MG63 (cell line): Measurements from ENCODE around the gene COMTD1. TPM values are rescaled to one million over a fixed set of nuclear protein-coding genes. Genes with fewer than 3 reads are reported as not detected.
A peak's percentile ranks its signal among the peaks of the same experiment; 100 is the strongest.
"Not testable (repeated sequence)": the region's sequence is repeated elsewhere in the genome, so short reads cannot be mapped to it uniquely, and the experiment has no call there.

Experiments used
- DNase-seq: peaks from one replicate; pipeline ENCODE4 v3.0.0-alpha.2; 2020
- H3K27me3 ChIP-seq: fragments of 250-450 bp; sonication (Bioruptor Pico); 2 replicates; pipeline ENCODE4 v1.5.1; 2020; ENCODE audit warnings: mild to moderate bottlenecking, moderate library complexity
- H3K36me3 ChIP-seq: fragments of 250-450 bp; sonication (Bioruptor Pico); 2 replicates; pipeline ENCODE4 v1.5.1; 2020; ENCODE audit warnings: mild to moderate bottlenecking, moderate library complexity
- H3K4me3 ChIP-seq: fragments of 250-450 bp; sonication (Bioruptor Pico); 2 replicates; pipeline ENCODE4 v1.5.1; 2020; ENCODE audit warnings: mild to moderate bottlenecking, moderate library complexity
- H3K9me3 ChIP-seq: fragments of 250-450 bp; sonication (Bioruptor Pico); 2 replicates; pipeline ENCODE4 v1.5.1; 2020; ENCODE audit warnings: mild to moderate bottlenecking, moderate library complexity
- total RNA-seq: library from RNA; depleted of rRNA; stranded (reverse); fragments of >200 nt; shearing (Covaris generic); gene quantifications from 2 replicates; pipeline ENCODE4 v1.2.3, GENCODE V29; 2014; ENCODE audit warnings: low replicate concordance

Gene COMTD1
- total RNA-seq, 1 experiment from 2014 or later = 18.1 TPM

- Histone ChIP-seq H3K9me3 (no peaks in the 10 kb centered on the region), H3K27me3 (no peaks in the 10 kb centered on the region), H3K4me3 (no peak overlapping the region), H3K36me3 (peaks cover 23% of the 10 kb centered on the region)
- peak; percentile 41 for DNase-seq
Measured at GRCh38 chr10:75208181-75208580, 27.6 kb downstream of the COMTD1 start.

- Histone ChIP-seq H3K36me3 (peaks cover 19% of the 10 kb centered on the region), H3K4me3 (no peak overlapping the region), H3K9me3 (no peaks in the 10 kb centered on the region), H3K27me3 (no peaks in the 10 kb centered on the region)
- no peak for DNase-seq
Measured at GRCh38 chr10:75207857-75208144, 28.0 kb downstream of the COMTD1 start.

GRCh38 chr10:75207079-75207856, 28.5 kb downstream of the COMTD1 start:
- Histone ChIP-seq H3K27me3 (no peaks in the 10 kb centered on the region), H3K36me3 (peaks cover 14% of the 10 kb centered on the region), H3K4me3 (no peak overlapping the region), H3K9me3 (no peaks in the 10 kb centered on the region)
- no peak for DNase-seq

- not testable (repeated sequence) for H3K4me3 ChIP-seq, H3K9me3 ChIP-seq, H3K36me3 ChIP-seq, DNase-seq, H3K27me3 ChIP-seq
Measured at GRCh38 chr10:75206638-75207037, 29.1 kb downstream of the COMTD1 start.

- Histone ChIP-seq H3K36me3 (peaks cover under 1% of the 10 kb centered on the region), H3K4me3 (no peak overlapping the region), H3K27me3 (no peaks in the 10 kb centered on the region), H3K9me3 (no peaks in the 10 kb centered on the region)
- DNase-seq = no peak
Measured at GRCh38 chr10:75205908-75206307, 29.8 kb downstream of the COMTD1 start.

- DNase-seq = no peak
- H3K27me3 ChIP-seq = no peaks in the 10 kb centered on the region
- no peaks in the 10 kb centered on the region for H3K9me3 ChIP-seq
- no peaks in the 10 kb centered on the region for H3K36me3 ChIP-seq
- H3K4me3 ChIP-seq = no peak overlapping the region
Measured at GRCh38 chr10:75203724-75204123, 32.0 kb downstream of the COMTD1 start.

GRCh38 chr10:75203046-75203620, 32.6 kb downstream of the COMTD1 start:
- H3K9me3 ChIP-seq, H3K4me3 ChIP-seq, H3K36me3 ChIP-seq, H3K27me3 ChIP-seq: not testable (repeated sequence)
- DNase-seq = peak; percentile 28

GRCh38 chr10:75202321-75203045, 33.3 kb downstream of the COMTD1 start:
- H3K27me3 ChIP-seq = no peaks in the 10 kb centered on the region
- no peaks in the 10 kb centered on the region for H3K36me3 ChIP-seq
- H3K4me3 ChIP-seq = no peak overlapping the region
- DNase-seq = peak; percentile 94
- no peaks in the 10 kb centered on the region for H3K9me3 ChIP-seq

- no peaks in the 10 kb centered on the region for H3K27me3 ChIP-seq
- H3K9me3 ChIP-seq = no peaks in the 10 kb centered on the region
- H3K36me3 ChIP-seq = no peaks in the 10 kb centered on the region
- H3K4me3 ChIP-seq = no peak overlapping the region
- DNase-seq = no peak
Measured at GRCh38 chr10:75201793-75202307, 33.9 kb downstream of the COMTD1 start.

- not testable (repeated sequence) for H3K27me3 ChIP-seq, H3K9me3 ChIP-seq, H3K36me3 ChIP-seq, DNase-seq, H3K4me3 ChIP-seq
Measured at GRCh38 chr10:75199949-75200348, 35.8 kb downstream of the COMTD1 start.

- H3K4me3 ChIP-seq = no peak overlapping the region
- H3K27me3 ChIP-seq = no peaks in the 10 kb centered on the region
- no peaks in the 10 kb centered on the region for H3K9me3 ChIP-seq
- no peaks in the 10 kb centered on the region for H3K36me3 ChIP-seq
- DNase-seq = no peak
Measured at GRCh38 chr10:75197906-75198305, 37.9 kb downstream of the COMTD1 start.

GRCh38 chr10:75197066-75197465, 38.7 kb downstream of the COMTD1 start:
- H3K9me3 ChIP-seq = no peaks in the 10 kb centered on the region
- no peak for DNase-seq
- no peaks in the 10 kb centered on the region for H3K27me3 ChIP-seq
- H3K36me3 ChIP-seq = no peaks in the 10 kb centered on the region
- no peak overlapping the region for H3K4me3 ChIP-seq

GRCh38 chr10:75195035-75195763, 40.6 kb downstream of the COMTD1 start:
- peak; percentile 8 for DNase-seq

GRCh38 chr10:75194625-75195024, 41.1 kb downstream of the COMTD1 start:
- not testable (repeated sequence) for DNase-seq, H3K9me3 ChIP-seq, H3K4me3 ChIP-seq, H3K27me3 ChIP-seq, H3K36me3 ChIP-seq

More at GRCh38 chr10:75195035-75195763, 40.6 kb downstream of the COMTD1 start:
- H3K27me3 ChIP-seq = no peaks in the 10 kb centered on the region
- H3K36me3 ChIP-seq = no peaks in the 10 kb centered on the region
- H3K9me3 ChIP-seq = no peaks in the 10 kb centered on the region
- H3K4me3 ChIP-seq = no peak overlapping the region

GRCh38 chr10:75191821-75192568, 43.8 kb downstream of the COMTD1 start:
- no peaks in the 10 kb centered on the region for H3K9me3 ChIP-seq
- no peaks in the 10 kb centered on the region for H3K27me3 ChIP-seq
- H3K36me3 ChIP-seq = no peaks in the 10 kb centered on the region
- DNase-seq = peak; percentile 84
- H3K4me3 ChIP-seq = peak overlapping the region; percentile 12

- Histone ChIP-seq H3K9me3 (no peaks in the 10 kb centered on the region), H3K27me3 (no peaks in the 10 kb centered on the region), H3K4me3 (no peak overlapping the region), H3K36me3 (no peaks in the 10 kb centered on the region)
- DNase-seq = no peak
Measured at GRCh38 chr10:75189266-75190096, 46.3 kb downstream of the COMTD1 start.
